MM.1S (cell line): ENCODE results near the gene IFI27L2.

Experiments
- CTCF ChIP-seq: fragments of 300-600 bp; sonication (generic); IDR thresholded peaks from 2 replicates; pipeline ENCODE4 v1.5.1; 2016; ENCODE audit warnings: antibody characterized with exemption, low read length, mixed read lengths
- EZH2 ChIP-seq: fragments of 300-600 bp; sonication (generic); optimal IDR thresholded peaks from 2 replicates; pipeline ENCODE3; 2017; ENCODE audit warnings: low read depth, mild to moderate bottlenecking, antibody characterized with exemption, low read length, mixed read lengths
- EZH2phosphoT487 ChIP-seq: fragments of 300-600 bp; sonication (generic); IDR thresholded peaks from 2 replicates; pipeline ENCODE4 v1.6.1; 2018; ENCODE audit warnings: antibody characterized with exemption, low read length

GRCh38 chr14:94098326-94098992 is 30.9 kb downstream of the IFI27L2 start:
- TF ChIP-seq CTCF (no peak), EZH2 (no peak), EZH2phosphoT487 (no peak)
